H1 (cell line): ENCODE data around the gene MAPK1. TPM values are rescaled to one million over a fixed set of nuclear protein-coding genes. Genes with fewer than 3 reads are reported as not detected.

Source experiments
- CTCF ChIA-PET: fragments of 300-600 bp; sonication (Branson Sonifier 250); formaldehyde crosslinking; loops from one replicate; lab custom pipeline; 2021; ENCODE audit not compliant: partially characterized antibody; lab: Charles Lee
- POLR2A ChIA-PET: fragments of 300-600 bp; sonication (Branson Sonifier 250); formaldehyde crosslinking; loops from one replicate; lab custom pipeline; 2021; ENCODE audit warnings: inconsistent platforms; ENCODE audit not compliant: partially characterized antibody; lab: Charles Lee
- DNase-seq, 2 experiments: peaks; one replicate each; pipeline versions ENCODE4 v3.0.0 to v3.0.0-alpha.2; 2010 to 2022; ENCODE audit warnings: low spot score in 2 of 2, low read depth in 1 of 2, mixed read lengths in 1 of 2
- FAIRE-seq: peaks from 2 replicates; lab custom pipeline; 2011; peaks lifted over from hg19 to GRCh38; lab: Jason Lieb, UNC
- H2AFZ ChIP-seq: 2 replicates; pipeline ENCODE4 v1.8.1; 2012; ENCODE audit warnings: low read length, inconsistent platforms
- H2AK5ac ChIP-seq: 2 replicates; pipeline ENCODE4 v1.6.1; 2013; ENCODE audit warnings: low read depth, low read length
- H2BK120ac ChIP-seq: replicated peaks from 2 replicates; pipeline ENCODE3; 2013; ENCODE audit warnings: low read depth, low read length, inconsistent platforms
- H2BK12ac ChIP-seq: 2 replicates; pipeline ENCODE4 v1.6.1; 2013; ENCODE audit warnings: low read depth, low read length
- H2BK15ac ChIP-seq: 2 replicates; pipeline ENCODE4 v1.6.1; 2013; ENCODE audit warnings: low read length
- H2BK20ac ChIP-seq: 2 replicates; pipeline ENCODE4 v1.6.1; 2013; ENCODE audit warnings: low read length
- H2BK5ac ChIP-seq: 2 replicates; pipeline ENCODE4 v1.6.1; 2013; ENCODE audit warnings: low read depth, low read length
- H3K14ac ChIP-seq: 2 replicates; pipeline ENCODE4 v1.6.1; 2013; ENCODE audit warnings: inconsistent platforms; ENCODE audit not compliant: insufficient read length
- H3K18ac ChIP-seq: 2 replicates; pipeline ENCODE4 v1.6.1; 2013; ENCODE audit warnings: low read length; ENCODE audit errors: extremely low read depth
- H3K23ac ChIP-seq: 2 replicates; pipeline ENCODE4 v1.6.1; 2013; ENCODE audit warnings: inconsistent platforms; ENCODE audit not compliant: insufficient read length
- H3K23me2 ChIP-seq: 2 replicates; pipeline ENCODE4 v1.6.1; 2013; ENCODE audit warnings: low read depth, low read length
- H3K27ac ChIP-seq: 2 replicates; pipeline ENCODE4 v1.6.1; 2011; ENCODE audit warnings: low read depth, low read length, inconsistent platforms
- H3K27me3 ChIP-seq, 4 experiments: replicated peaks in 1 of 4; 1 replicate in 1 of 4; 2 replicates in 3 of 4; pipeline versions ENCODE4 v1.6.1 to v1.8.1; 2011 to 2013; ENCODE audit warnings: low read length in 3 of 4, mild to moderate bottlenecking in 3 of 4, inconsistent platforms in 2 of 4, mixed read lengths in 2 of 4, moderate library complexity in 1 of 4; ENCODE audit not compliant: control insufficient read depth in 3 of 4, insufficient read depth in 3 of 4; ENCODE audit errors: extremely low read depth in 1 of 4
- H3K36me3 ChIP-seq, 4 experiments: 2 replicates each; pipeline versions ENCODE4 v1.6.1 to v1.8.1; 2011 to 2013; ENCODE audit warnings: mild to moderate bottlenecking in 4 of 4, low read length in 3 of 4, moderate library complexity in 2 of 4, control low read depth in 1 of 4, inconsistent platforms in 1 of 4; ENCODE audit not compliant: insufficient read depth in 4 of 4, control insufficient read depth in 2 of 4
- H3K4ac ChIP-seq: replicated peaks from 2 replicates; pipeline ENCODE3; 2013; ENCODE audit warnings: low read length, low read depth, mixed read lengths, inconsistent platforms; ENCODE audit not compliant: insufficient read length
- H3K4me1 ChIP-seq, 4 experiments: replicated peaks in 1 of 4; 1 replicate in 1 of 4; 2 replicates in 3 of 4; pipeline versions ENCODE4 v1.6.1 to v1.8.1; 2011 to 2013; ENCODE audit warnings: low read length in 3 of 4, inconsistent platforms in 2 of 4, mixed read lengths in 1 of 4; ENCODE audit not compliant: insufficient read depth in 4 of 4, control insufficient read depth in 3 of 4
- H3K4me2 ChIP-seq, 2 experiments: 2 replicates each; pipeline versions ENCODE4 v1.6.1 to v1.8.1; 2011 to 2013; ENCODE audit warnings: low read depth in 2 of 2, low read length in 2 of 2, control low read depth in 1 of 2, inconsistent platforms in 1 of 2, mild to moderate bottlenecking in 1 of 2; ENCODE audit not compliant: insufficient read depth in 1 of 2
- H3K4me3 ChIP-seq, 4 experiments: fragments of 200-600, 300-600 bp in 1 of 4; sonication (generic), shearing (Covaris generic), sonication (Bioruptor Twin) in 1 of 4; 2 replicates each; pipeline versions ENCODE4 v1.5.1 to v1.8.1; 2011 to 2016; ENCODE audit warnings: low read length in 4 of 4, low read depth in 3 of 4, control low read depth in 2 of 4, inconsistent platforms in 2 of 4, mild to moderate bottlenecking in 2 of 4, mixed read lengths in 1 of 4, moderate library complexity in 1 of 4; ENCODE audit not compliant: insufficient read depth in 2 of 4; ENCODE audit errors: extremely low read depth in 1 of 4
- H3K56ac ChIP-seq: replicated peaks from 2 replicates; pipeline ENCODE3; 2013; ENCODE audit warnings: low read depth, mild to moderate bottlenecking, mixed read lengths, low read length, inconsistent platforms; ENCODE audit not compliant: insufficient read length
- H3K79me1 ChIP-seq: 2 replicates; pipeline ENCODE4 v1.6.1; 2013; ENCODE audit warnings: low read depth, low read length, control low read depth
- H3K79me2 ChIP-seq, 2 experiments: 2 replicates each; pipeline versions ENCODE4 v1.6.1 to v1.8.1; 2012 to 2013; ENCODE audit warnings: low read length in 2 of 2, mild to moderate bottlenecking in 2 of 2, inconsistent platforms in 1 of 2; ENCODE audit not compliant: insufficient read depth in 2 of 2, control insufficient read depth in 1 of 2
- H3K9ac ChIP-seq, 4 experiments: replicated peaks in 1 of 4; 1 replicate in 1 of 4; 2 replicates in 3 of 4; pipeline versions ENCODE4 v1.6.1 to v1.8.1; 2011 to 2013; ENCODE audit warnings: low read depth in 3 of 4, low read length in 3 of 4, control low read depth in 2 of 4, mild to moderate bottlenecking in 2 of 4, moderate library complexity in 2 of 4, inconsistent platforms in 1 of 4; ENCODE audit errors: extremely low read depth in 1 of 4
- H3K9me3 ChIP-seq, 2 experiments: 2 replicates each; pipeline versions ENCODE4 v1.6.1 to v1.8.1; 2012 to 2013; ENCODE audit warnings: mild to moderate bottlenecking in 2 of 2, moderate library complexity in 2 of 2, control low read depth in 1 of 2, inconsistent platforms in 1 of 2, low read depth in 1 of 2, low read length in 1 of 2, mixed read lengths in 1 of 2; ENCODE audit not compliant: insufficient read depth in 2 of 2
- H4K20me1 ChIP-seq, 2 experiments: replicated peaks in 1 of 2; 2 replicates each; pipeline versions ENCODE3 to v1.8.1; 2011 to 2013; ENCODE audit warnings: inconsistent platforms in 2 of 2, low read length in 2 of 2, mild to moderate bottlenecking in 1 of 2; ENCODE audit not compliant: insufficient read depth in 2 of 2, control insufficient read depth in 1 of 2
- H4K5ac ChIP-seq: 2 replicates; pipeline ENCODE4 v1.6.1; 2013; ENCODE audit warnings: low read length, low read depth, mixed read lengths, inconsistent platforms; ENCODE audit not compliant: insufficient read length
- H4K8ac ChIP-seq: 2 replicates; pipeline ENCODE4 v1.8.0; 2013; ENCODE audit warnings: mild to moderate bottlenecking, moderate library complexity, low read length, inconsistent platforms; ENCODE audit not compliant: insufficient read depth; ENCODE audit errors: extremely low read depth
- H4K91ac ChIP-seq: replicated peaks from 2 replicates; pipeline ENCODE3; 2013; ENCODE audit warnings: low read length, mixed read lengths, inconsistent platforms; ENCODE audit not compliant: insufficient read length
- BCL11A ChIP-seq, 2 experiments: IDR thresholded peaks; one replicate each; pipeline ENCODE4 v1.6.1; 2011; ENCODE audit warnings: low read depth in 2 of 2, low read length in 2 of 2, mild to moderate bottlenecking in 2 of 2
- EGR1 ChIP-seq: IDR thresholded peaks from 2 replicates; pipeline ENCODE4 v1.6.1; 2011; ENCODE audit warnings: low read depth, low read length, borderline replicate concordance
- JUN ChIP-seq: IDR thresholded peaks from 2 replicates; pipeline ENCODE4 v1.6.1; 2011; ENCODE audit warnings: low read depth, mild to moderate bottlenecking, improper control_type of control experiment, low read length
- NANOG ChIP-seq: IDR thresholded peaks from 2 replicates; pipeline ENCODE4 v1.6.1; 2011; ENCODE audit warnings: low read length, low read depth, mild to moderate bottlenecking, inconsistent platforms; ENCODE audit not compliant: insufficient read depth, poor library complexity, severe bottlenecking
- SP4 ChIP-seq: IDR thresholded peaks from 2 replicates; pipeline ENCODE4 v1.6.1; 2012; ENCODE audit warnings: low read length, inconsistent platforms
- SUZ12 ChIP-seq: fragments of 200-600 bp; sonication (generic); IDR thresholded peaks from 2 replicates; pipeline ENCODE4 v1.6.1; 2012; ENCODE audit warnings: mild to moderate bottlenecking, inconsistent platforms, low read length, moderate library complexity, mixed read lengths
- TAF1 ChIP-seq: IDR thresholded peaks from 2 replicates; pipeline ENCODE4 v1.6.1; 2011; ENCODE audit warnings: mild to moderate bottlenecking, low read depth, low read length
- TEAD4 ChIP-seq: IDR thresholded peaks from 2 replicates; pipeline ENCODE4 v1.6.1; 2012; ENCODE audit warnings: low read depth, low read length, inconsistent platforms, mixed read lengths
- WGBS, 2 experiments: shearing (Covaris generic) in 1 of 2; methylation state at CpG; one replicate each; pipeline versions ENCODE4 v1.1.6 to v1.1.7; 2013 to 2015; ENCODE audit warnings: low lambda C conversion rate in 2 of 2, mixed read lengths in 2 of 2, inconsistent platforms in 1 of 2, low coverage in 1 of 2, missing lambda C conversion rate in 1 of 2; ENCODE audit not compliant: insufficient replicate concordance in 2 of 2, insufficient coverage in 1 of 2, insufficient read length in 1 of 2; ENCODE audit errors: extremely low coverage in 1 of 2, missing lambda C conversion rate in 1 of 2; 5-methylcytosine and 5-hydroxymethylcytosine counted together
- polyA plus RNA-seq, 7 experiments: library from polyadenylated mRNA; depleted of rRNA in 3 of 7; stranded (reverse) in 5 of 7; unstranded in 2 of 7; fragments of >200 nt in 5 of 7; fragments of 200-250 nt in 2 of 7; gene quantifications; 1 replicate in 5 of 7; 2 replicates in 1 of 7; 4 replicates in 1 of 7; pipeline versions ENCODE4 v1.2.1 to v1.2.3, GENCODE V29; 2011 to 2013; ENCODE audit warnings: missing spikeins in 2 of 7, mixed read lengths in 2 of 7
- total RNA-seq: library from RNA; stranded (reverse); fragmentation: NEBNext Ultra II Directional; extraction: Animal tissue kit (Norgen Biotek cat#: 25700); gene quantifications from 2 replicates; pipeline ENCODE4 v1.2.1, GENCODE V29; 2021

Gene MAPK1
- total and polyA plus RNA-seq, 2 of the 8 experiments (the other 6 are each of a cell fraction or from before 2014, with no cell fraction given), result 28.1 to 101 TPM

DNA sequence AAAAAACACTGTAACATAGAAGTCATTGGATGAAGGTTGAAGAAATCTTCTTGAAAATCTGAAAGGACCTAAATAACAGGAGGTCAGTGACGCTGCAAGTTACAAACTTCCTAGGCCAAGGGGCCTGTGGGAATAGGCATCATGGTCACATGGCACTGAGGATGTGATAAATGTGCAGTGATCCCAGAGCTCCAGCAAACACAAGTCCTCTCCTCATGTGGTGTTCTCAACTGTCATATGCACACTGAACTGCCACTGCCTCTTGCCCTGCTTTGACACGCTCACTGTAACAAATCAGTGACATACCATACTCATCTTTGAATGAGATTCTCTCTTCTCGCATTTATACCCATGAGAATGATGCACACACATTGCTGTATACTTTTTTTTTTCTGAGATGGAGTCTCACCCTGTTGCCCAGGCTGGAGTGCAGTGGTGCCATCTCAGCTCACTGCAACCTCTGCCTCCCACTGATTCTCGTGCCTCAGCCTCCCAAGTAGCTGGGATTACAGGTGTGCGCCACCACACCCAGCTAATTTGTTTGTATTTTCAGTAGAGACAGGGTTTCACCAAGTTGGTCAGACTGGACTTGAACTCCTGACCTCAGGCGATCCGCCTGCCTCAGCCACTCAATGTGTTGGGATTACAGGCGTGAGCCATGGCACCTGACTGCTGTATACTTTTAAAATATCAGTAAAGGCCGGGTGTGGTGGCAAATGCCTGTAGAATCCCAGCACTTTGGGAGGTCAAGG lies 66.7 kb downstream of the MAPK1 start:
- no peak overlapping the region for H2BK20ac ChIP-seq
- no peak overlapping the region for H3K4me2 ChIP-seq
- no peak overlapping the region for H3K14ac ChIP-seq
- H2BK120ac ChIP-seq, result no peak overlapping the region
- FAIRE-seq (no peak), DNase-seq (peak in 1 of 2 experiments; percentile 24)
- 94% methylated on average over 9 of the region's 9 CpGs; no CpG with 5 or more reads in 1 of the 2 experiments for WGBS, 2 experiments
- H3K4me1 ChIP-seq, result no peaks in the 10 kb centered on the region
- H2AFZ ChIP-seq, result no peak overlapping the region
- H3K27me3 ChIP-seq, result no peaks in the 10 kb centered on the region; a peak in 1 of 7 replicates
- no peak overlapping the region for H3K4me3 ChIP-seq
- TF ChIP-seq BCL11A (IDR thresholded peaks at IDR 0.05; ENCODE audit: low read depth in 2 of 2, low read length in 2 of 2) (no peak), EGR1 (no peak), NANOG (no peak), SP4 (no peak), SUZ12 (no peak), TAF1 (no peak), TEAD4 (no peak), JUN (no peak)
- ChIA-PET POLR2A (no interaction called here), CTCF (interaction anchor here (1.4 kb wide), 1 partner anchor 19 kb away, joined by 4 read pairs; no protein-coding TSS in a partner anchor)
- H4K5ac ChIP-seq, result no peak overlapping the region
- H2BK15ac ChIP-seq, result no peak overlapping the region
- H2BK12ac ChIP-seq, result no peak overlapping the region
- H4K91ac ChIP-seq, result no peak overlapping the region
- no peak overlapping the region for H4K8ac ChIP-seq
- H3K18ac ChIP-seq, result no peak overlapping the region
- no peaks in the 10 kb centered on the region for H3K9me3 ChIP-seq
- H3K79me1 ChIP-seq, result no peaks in the 10 kb centered on the region; the same call in 1 of the 2 replicates
- H4K20me1 ChIP-seq, result peaks cover 0 to 2% of the 10 kb centered on the region in 2 experiments
- no peak overlapping the region for H2BK5ac ChIP-seq
- H3K23ac ChIP-seq, result no peak overlapping the region
- H3K4ac ChIP-seq, result no peak overlapping the region
- H3K23me2 ChIP-seq, result no peaks in the 10 kb centered on the region
- H3K36me3 ChIP-seq, result peaks cover 8 to 67% (median 34%) of the 10 kb centered on the region in 4 experiments
- no peak overlapping the region for H3K9ac ChIP-seq
- no peak overlapping the region for H3K56ac ChIP-seq
- H3K27ac ChIP-seq, result no peak overlapping the region
- H2AK5ac ChIP-seq, result no peak overlapping the region
- no peaks in the 10 kb centered on the region for H3K79me2 ChIP-seq
